Measurements from ENCODE around the gene RABL3.
"Not testable (repeated sequence)": the region's sequence is repeated elsewhere in the genome, so short reads cannot be mapped to it uniquely, and the experiment has no call there.

RABL3 gene

DNA sequence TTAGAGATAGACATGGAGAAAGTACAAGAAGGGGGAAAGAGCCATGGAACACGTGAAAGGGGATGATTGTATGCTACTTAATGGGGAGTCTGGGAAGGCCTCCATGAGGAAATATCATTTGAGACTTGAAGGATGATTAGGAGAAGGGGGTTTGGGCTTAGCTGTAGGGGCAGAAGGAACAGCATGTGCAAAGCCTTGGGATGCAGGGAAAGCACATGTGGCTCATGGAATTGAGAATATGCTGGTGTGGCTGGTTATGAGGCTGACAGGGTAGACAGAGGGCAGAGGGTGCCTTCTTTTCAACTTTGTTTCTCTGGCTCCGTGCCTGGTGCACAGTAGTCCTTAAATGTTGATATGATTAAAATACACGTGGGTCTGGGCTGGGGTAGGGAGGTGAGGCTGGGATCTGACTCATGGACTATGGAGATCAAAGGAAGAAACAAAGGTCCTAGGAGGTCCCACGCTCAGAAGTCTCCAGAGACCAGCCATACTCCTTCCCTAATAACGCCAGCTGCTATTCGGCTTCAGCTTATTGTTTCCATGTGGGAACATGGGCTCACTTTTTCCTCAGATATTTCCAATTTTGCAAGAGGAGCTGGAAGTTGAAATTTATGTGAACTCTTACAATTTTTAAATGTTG is 1.4 kb upstream of the RABL3 start:
- no peak for DNase-seq

DNA sequence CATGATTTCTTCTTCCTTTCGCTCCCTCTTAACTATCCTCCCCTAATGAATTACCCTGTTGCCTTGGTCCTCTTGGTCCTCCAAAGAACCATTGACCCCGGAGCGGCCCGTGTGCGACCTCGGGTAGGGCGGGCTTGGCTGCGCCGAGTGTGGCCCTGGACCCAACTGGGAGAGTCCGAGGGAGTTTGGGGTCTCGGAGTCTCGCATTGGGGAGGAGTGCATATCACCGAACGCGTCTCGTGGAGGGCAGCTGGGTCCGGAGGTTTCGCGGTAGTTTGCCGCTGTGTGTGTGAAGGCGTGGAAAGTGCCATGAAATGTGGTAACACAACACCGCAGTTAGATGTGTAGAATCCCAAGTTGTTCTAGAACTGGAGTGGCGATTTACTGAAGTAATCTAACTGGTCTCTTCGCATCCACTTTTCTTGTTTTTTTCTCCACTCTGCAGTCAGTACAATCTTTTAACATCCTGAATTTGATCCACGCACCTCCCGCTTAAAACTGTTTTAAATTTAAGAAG is 591 bp upstream of the RABL3 start:
- DNase-seq = no peak

DNA sequence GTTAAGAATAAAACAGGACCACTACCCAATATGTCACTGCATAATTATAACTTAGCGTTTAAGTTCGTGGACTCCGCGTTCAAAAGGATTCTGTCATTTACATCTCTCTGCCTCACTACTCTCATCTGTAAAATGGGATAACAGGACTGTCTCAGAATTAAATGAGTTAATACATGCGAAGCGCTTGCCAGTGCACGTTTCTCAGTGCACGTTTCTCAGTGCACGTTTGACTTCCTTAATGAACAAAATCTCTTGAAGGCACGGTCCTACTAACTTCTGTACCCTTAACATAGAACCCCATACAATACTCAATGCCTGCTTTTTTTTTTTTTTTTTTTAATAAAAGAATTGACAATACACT is 499 bp downstream of the RABL3 start:
- DNase-seq = no peak

DNA sequence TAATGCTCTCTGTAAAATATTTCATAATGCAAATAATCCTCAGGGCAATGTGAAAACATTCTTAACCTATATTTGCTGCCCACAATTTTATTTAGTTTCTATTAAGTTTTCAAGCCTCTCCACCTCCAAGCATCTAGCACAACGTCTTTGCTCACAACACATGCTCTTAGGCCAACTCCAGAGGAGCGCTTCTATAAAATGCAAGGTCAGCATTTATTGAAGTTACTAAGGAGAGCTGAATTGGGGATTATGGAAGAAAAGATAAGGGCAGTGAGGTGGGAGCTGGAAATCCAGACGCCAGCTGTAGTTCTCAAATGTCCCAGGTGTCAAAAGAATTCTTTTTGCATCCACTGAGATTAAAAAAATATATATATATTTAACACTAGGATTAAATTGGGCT is 996 bp downstream of the RABL3 start:
- no peak for DNase-seq

- not testable (repeated sequence) for DNase-seq
Measured at GRCh38 chr3:120738006-120738405, 4.3 kb downstream of the RABL3 start.

DNA sequence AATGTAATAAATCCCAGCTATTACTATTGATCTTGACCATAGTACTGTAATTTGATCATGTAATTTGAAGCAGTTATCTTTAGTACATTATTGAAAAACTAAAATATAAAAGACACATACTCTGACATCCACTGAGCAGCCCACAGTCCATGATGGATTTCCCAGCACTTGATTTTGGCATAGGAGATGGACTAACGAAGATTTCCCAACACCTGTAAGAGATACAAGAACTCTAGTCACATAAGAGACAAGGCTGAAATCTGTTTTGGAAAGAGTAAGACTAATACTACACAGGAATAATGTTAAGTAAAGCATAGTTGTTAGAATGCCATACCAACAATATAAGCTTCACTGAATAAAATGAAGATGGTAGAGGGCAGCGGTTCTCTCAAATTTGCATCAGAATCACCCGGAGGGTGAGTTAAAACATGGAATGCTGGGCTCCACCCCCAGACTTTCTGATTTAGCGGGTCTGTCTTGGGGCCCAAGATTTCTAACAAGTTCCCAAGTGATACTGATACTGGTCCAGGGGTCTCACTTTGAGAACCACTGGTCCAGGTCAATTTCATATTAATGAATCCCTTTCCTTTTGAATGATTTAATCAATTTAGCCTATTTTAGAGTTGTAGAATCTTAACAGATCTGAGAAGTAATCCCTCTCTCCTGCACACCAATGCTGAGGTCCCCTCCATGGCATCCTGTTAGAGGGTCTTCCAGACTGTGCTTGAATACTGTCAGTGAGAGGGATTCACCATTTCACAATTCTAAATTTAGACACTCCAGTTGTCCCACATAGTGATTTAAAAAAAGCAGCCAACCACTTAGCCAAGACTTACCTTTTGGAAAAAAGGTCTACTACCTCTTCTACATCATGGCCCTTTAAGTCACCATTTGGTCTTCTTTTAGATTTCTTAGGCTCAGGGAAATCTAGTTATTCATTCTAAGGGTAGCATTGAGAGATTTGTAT is 11.5 kb downstream of the RABL3 start:
- DNase-seq = no peak

- DNase-seq = no peak
Measured at GRCh38 chr3:120726791-120727190, 15.5 kb downstream of the RABL3 start.

- DNase-seq = peak; percentile 55
Measured at GRCh38 chr3:120719167-120719834, 23.0 kb downstream of the RABL3 start.

GRCh38 chr3:120713262-120713661 is 29.1 kb downstream of the RABL3 start:
- DNase-seq = no peak

GRCh38 chr3:120710369-120710768 is 31.9 kb downstream of the RABL3 start:
- no peak for DNase-seq

DNA sequence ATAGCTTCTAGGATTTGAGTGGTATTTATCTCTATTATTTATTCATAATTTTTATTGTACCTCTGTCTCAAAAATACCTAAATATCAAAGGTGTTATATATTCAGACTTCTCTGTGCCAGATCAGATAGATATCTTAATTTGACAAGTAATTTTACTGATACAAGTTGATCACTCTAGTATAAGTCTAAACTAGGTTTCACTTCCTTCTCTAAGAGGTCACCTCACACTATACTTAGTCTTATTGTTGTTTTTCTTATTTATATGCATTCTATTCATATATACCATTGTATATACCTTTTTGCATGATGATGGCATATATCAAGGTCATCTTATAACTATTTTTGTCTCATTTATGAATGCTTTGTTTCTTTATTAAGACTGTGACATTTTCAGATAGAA is 33.9 kb downstream of the RABL3 start:
- DNase-seq = no peak

DNA sequence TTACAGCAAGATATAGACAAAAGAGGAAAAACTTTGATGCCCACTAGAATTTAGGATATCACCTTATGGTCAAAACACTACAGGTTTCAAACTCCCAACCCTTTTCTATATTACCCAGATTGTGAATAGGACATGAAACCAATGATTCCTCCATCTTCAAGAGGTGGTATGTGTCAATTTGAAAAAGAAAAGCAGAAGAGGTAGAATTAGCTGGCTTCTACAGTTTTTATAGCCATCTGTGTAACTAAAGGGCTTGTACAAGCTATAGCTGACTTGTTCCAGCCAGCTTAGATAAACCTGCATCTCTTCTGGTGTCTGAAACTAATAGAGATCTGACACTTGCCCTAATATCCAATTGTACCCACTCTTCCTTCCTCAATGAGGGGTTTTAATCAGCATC is 35.4 kb downstream of the RABL3 start:
- no peak for DNase-seq

GRCh38 chr3:120705884-120706582 is 36.3 kb downstream of the RABL3 start:
- DNase-seq = no peak

DNA sequence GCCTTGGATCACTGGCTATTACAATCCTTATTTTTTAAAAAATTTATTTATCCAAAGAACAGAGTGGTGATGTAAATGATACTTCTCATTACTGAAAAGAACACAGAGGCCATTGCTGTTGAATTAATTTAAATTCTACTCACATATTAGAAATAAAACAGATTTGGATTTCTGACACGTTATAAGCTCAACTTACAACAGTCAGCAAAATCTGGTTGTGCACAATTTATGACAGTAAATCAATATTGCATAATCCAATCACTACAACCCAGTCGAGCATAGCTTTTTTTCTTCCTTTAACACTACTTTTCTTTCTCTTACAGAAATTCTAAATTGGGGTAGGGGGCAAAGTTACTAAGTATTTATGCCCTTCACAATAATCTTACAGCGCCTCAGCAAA is 43.0 kb downstream of the RABL3 start:
- DNase-seq = no peak

GRCh38 chr3:120693439-120694171 is 48.7 kb downstream of the RABL3 start:
- peak; percentile 11 for DNase-seq

GRCh38 chr3:120689395-120689794 is 52.9 kb downstream of the RABL3 start:
- no peak for DNase-seq

- DNase-seq = no peak
Measured at GRCh38 chr3:120688121-120688520, 54.2 kb downstream of the RABL3 start.

GRCh38 chr3:120685411-120685810 is 56.9 kb downstream of the RABL3 start:
- DNase-seq = no peak

DNA sequence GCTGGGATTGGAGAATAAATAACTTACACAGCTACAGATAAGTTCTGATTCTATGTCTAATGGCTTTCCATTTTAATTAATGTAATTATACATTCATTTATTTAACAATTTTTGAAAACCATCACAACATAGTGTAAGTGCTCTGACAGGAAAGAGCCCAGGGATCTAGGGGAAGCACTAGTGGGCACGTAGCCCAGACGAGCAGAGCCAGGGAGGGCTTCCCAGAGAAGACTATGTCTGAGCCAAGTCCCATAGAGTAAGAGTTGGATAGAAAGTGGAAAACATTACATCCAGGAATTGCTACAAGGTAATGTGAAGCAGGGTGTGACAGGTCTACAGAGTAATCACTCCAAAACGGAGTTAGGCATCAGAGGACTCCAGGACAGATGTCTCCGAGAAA is 57.4 kb downstream of the RABL3 start:
- DNase-seq = no peak

- no peak for DNase-seq
Measured at GRCh38 chr3:120683671-120684301, 58.5 kb downstream of the RABL3 start.

- DNase-seq = no peak
Measured at GRCh38 chr3:120683213-120683612, 59.1 kb downstream of the RABL3 start.

All from NCI-H2171 treated with DMSO at 0.1 percent for 48 hours (cell line).